DMS114 treated with DMSO at 0.1 percent for 48 hours (cell line): ENCODE results near the gene TXNIP.
A peak's percentile ranks its signal among the peaks of the same experiment; 100 is the strongest.

Source experiments
- DNase-seq: peaks from one replicate; lab custom pipeline; 2025; ENCODE audit not compliant: unreplicated experiment; lab: John Stamatoyannopoulos, UW

Gene TXNIP

GRCh38 chr1:145964328-145965118 is 31.9 kb downstream of the TXNIP start, which contains the start of the genes ANKRD34A and POLR3GL:
ANKRD34A (minus strand) TSS chr1:145964575; CDS start chr1:145961759, 2,816 bp downstream.
POLR3GL (plus strand) TSS chr1:145964690; CDS start chr1:145974866, 10,176 bp downstream.
- peak; percentile 96 for DNase-seq

DNA sequence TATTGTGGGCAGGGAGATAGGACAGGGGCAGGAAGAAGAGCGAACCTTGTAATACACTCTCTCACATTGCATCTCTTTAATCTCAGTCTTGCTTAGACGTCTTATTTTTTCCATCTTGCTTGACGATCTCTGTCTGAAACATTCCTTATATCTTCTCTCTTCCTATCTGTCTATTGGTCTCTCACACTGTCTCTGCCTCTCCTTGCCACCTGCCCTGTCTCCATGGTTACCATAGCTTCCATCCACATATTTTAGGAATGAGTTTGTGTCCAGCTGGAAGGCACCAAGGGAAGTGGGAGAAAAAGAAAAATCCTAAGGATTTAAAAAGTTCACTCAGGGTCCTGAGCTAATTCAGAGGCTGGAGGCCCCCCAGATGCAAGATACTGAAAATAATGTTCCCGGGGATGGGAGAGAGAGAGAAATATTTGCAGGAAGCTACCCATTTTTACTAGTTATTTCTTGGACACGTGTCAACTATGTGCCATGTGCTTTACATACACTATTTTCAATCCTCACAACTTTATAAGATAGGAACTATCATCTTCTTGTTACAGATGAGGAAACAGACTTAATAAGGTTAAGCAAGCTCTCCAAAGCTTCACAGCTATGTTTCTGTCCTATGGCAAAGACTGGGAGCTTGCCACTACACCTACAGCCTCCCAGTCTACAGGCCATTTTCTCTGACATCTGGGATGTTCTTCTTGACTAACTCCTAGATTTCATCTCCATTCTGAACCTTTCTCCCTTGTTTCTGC is 32.9 kb downstream of the TXNIP start:
- peak; percentile 31 for DNase-seq

GRCh38 chr1:145962157-145963102 is 33.9 kb downstream of the TXNIP start:
- DNase-seq = no peak

GRCh38 chr1:145961425-145962156 is 34.8 kb downstream of the TXNIP start:
- no peak for DNase-seq

- DNase-seq = no peak
Measured at GRCh38 chr1:145961109-145961424, 35.3 kb downstream of the TXNIP start.

- peak; percentile 80 for DNase-seq
Measured at GRCh38 chr1:145960468-145961108, 35.8 kb downstream of the TXNIP start.

DNA sequence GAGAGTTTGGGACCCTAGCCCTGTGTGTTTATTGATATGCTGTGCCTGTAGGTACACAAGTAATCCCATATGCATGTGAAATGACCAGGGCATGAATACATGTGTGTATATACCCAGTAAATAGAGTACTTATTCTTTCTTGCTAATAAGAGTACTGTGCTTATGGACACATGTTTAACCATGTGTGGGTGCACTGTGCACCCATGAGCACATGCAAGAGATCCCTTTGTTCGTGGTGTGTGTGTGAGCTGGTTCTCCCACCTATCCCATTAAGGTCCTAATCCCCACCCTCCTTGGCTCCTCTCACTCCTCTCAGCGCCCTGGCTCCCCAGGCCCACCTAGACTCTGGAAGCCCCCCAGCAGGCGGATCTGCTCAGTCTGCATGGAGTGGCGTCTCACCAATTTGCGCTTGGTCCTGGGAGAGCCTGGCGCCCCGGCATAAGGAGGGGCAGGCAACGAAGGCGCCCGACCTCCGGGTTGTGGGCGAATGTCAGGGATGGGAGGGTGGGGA is 36.4 kb downstream of the TXNIP start:
- DNase-seq = no peak

DNA sequence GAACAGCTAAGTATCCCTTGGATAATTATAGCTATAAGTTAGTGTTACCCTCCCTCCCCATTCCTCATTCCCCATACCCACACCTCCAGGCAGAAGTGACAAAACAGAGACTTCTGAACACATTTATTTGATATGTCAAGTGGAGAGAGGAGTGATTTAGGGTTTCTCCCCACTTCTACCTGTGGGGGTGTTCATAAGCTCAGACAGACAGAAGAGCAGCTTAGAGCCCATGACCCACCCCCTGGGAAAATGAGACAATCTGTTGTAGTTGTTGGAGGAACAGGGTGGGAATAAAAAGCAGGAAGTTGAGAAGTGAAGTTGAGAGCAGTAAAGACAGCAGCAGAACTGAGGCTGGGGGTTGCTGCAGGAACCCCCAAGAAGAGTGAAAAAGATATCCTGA is 37.0 kb downstream of the TXNIP start:
- no peak for DNase-seq

- no peak for DNase-seq
Measured at GRCh38 chr1:145958734-145959133, 37.6 kb downstream of the TXNIP start.

GRCh38 chr1:145957443-145958319 is 38.7 kb downstream of the TXNIP start, which contains the start of gene LIX1L:
LIX1L (minus strand) TSS chr1:145958017; CDS start chr1:145957927, 90 bp downstream.
- DNase-seq = peak; percentile 99

- DNase-seq = no peak
Measured at GRCh38 chr1:145956781-145957442, 39.5 kb downstream of the TXNIP start.

DNA sequence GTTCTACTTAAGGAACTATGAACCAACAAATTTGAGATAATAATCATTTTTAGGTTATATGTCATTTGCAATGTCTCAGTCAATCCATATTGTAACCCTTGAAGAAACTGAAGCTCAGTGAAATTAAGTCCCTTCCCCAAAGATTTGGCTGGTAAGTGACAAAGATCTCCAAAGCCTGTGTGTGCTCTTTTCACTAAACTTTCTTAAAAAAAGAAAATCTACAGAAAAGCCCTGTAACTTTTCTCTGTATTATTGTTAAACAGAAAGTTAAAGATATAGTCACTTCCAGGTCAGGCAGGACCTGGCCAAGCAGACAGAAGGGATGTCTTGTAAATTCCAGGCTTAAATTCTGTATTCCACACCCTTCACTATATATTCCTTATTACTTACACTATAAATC is 40.0 kb downstream of the TXNIP start:
- DNase-seq = no peak

DNA sequence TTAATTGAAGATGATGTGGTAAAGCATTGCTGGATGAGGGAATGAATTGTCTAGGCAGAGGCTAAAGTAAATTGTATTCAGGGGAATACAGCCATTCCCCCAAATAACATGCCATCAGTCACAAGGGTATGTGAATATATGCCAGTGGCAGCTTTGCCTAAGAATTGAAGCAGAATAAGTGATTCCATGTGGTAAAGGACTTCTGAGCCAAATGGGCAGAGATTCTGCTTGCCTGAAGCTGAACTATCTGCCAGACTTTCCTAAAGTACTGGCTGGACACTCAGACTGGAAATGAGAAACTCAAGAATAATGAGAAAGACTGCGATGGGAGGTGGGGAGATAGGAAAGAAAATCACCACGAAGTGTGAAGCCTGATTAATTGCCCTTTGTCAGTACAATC is 40.9 kb downstream of the TXNIP start:
- DNase-seq = no peak

GRCh38 chr1:145953861-145954260 is 42.5 kb downstream of the TXNIP start:
- DNase-seq = no peak

GRCh38 chr1:145952903-145953302 is 43.5 kb downstream of the TXNIP start:
- DNase-seq = no peak

- DNase-seq = no peak
Measured at GRCh38 chr1:145951526-145951925, 44.9 kb downstream of the TXNIP start.

- no peak for DNase-seq
Measured at GRCh38 chr1:145949219-145949618, 47.2 kb downstream of the TXNIP start.

GRCh38 chr1:145947551-145947950 is 48.8 kb downstream of the TXNIP start:
- no peak for DNase-seq
